ENCODE results near the gene PGLYRP2.

PGLYRP2 gene

GRCh38 chr19:15423130-15423529 is 56.2 kb downstream of the PGLYRP2 start:
- no peak for TF ChIP-seq CTCF (IDR thresholded peaks at IDR 0.05; ENCODE audit: insufficient read depth, low read depth, low read length, missing control alignments)
- no peak overlapping the region for H3K4me3 ChIP-seq (ENCODE audit: low read depth, low read length)
- no peak for DNase-seq (ENCODE audit: low read depth)

DNA sequence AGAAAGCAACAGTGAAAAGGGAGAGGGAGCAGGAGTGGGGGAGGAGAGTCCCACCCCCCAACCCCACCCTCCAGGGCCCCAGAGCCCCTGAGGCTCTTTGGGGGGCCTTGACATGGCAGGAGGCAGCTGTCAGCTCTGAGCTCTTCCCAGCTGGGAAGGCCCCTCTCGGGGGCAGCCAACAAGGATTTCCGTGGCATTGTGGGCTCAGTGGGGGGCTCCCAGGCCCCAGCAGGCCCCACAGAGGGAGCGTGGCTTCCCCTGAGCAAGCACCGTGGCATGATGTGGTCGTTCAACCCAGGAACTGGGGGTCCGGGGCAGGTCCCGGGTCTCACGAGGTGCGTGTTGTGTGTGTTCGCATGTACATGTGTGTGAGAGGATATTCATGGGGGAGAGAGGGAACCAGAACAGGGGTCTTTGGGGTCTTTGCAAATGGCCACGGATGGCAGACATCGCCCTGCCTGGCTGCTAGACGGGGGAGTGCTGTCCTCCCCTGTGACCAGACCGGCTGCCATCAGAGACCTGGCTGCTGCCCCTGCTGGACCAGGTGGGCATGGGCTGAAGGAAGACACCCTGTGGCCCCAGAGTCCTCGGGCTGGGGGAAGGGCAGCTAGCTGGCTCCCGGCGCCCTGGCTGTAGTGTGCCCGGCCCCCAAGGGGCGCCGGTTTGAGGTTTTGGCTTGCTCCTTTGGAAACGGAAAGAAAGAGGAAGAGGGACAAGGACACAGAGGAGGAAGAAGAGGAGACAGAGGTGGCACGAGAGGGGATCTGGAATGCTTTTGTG is 56.8 kb downstream of the PGLYRP2 start:
- DNase-seq (ENCODE audit: low read depth): no peak
- no peak overlapping the region for H3K4me3 ChIP-seq (ENCODE audit: low read depth, low read length)
- no peak for TF ChIP-seq CTCF (IDR thresholded peaks at IDR 0.05; ENCODE audit: insufficient read depth, low read depth, low read length, missing control alignments)

- no peak for DNase-seq (ENCODE audit: low read depth)
- no peak overlapping the region for H3K4me3 ChIP-seq (ENCODE audit: low read depth, low read length)
- no peak for TF ChIP-seq CTCF (IDR thresholded peaks at IDR 0.05; ENCODE audit: insufficient read depth, low read depth, low read length, missing control alignments)
These were observed 57.5 kb downstream of the PGLYRP2 start for GRCh38 chr19:15421721-15422260.

DNA sequence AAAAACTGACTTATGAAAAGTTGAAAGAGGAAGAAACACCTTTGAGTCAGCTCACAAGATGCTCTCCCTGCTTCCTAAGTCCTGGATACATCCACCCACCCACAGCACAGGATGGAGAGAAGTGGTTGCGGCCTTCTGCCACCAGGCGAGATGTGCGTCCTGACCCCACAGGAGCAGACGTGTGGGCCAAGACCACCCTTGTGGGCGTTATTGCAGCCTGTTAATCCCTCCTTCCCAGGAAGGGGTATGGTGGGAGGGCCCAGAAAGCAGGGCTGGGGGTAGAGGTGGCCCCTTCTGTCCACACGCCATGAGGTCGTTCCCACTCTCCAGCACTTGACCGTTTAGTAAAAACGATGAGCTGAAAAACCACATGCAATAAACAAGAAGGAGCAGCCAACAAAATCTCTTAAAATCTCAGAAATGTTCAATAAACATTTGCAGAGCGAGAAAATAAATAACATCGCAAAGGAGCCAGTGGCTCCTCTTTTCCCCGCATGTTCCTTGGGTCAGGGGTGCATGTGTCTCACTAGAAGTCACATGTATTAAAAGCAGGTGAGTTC is 58.1 kb downstream of the PGLYRP2 start:
- no peak for DNase-seq (ENCODE audit: low read depth)
- no peak for TF ChIP-seq CTCF (IDR thresholded peaks at IDR 0.05; ENCODE audit: insufficient read depth, low read depth, low read length, missing control alignments)
- H3K4me3 ChIP-seq (ENCODE audit: low read depth, low read length): no peak overlapping the region

DNA sequence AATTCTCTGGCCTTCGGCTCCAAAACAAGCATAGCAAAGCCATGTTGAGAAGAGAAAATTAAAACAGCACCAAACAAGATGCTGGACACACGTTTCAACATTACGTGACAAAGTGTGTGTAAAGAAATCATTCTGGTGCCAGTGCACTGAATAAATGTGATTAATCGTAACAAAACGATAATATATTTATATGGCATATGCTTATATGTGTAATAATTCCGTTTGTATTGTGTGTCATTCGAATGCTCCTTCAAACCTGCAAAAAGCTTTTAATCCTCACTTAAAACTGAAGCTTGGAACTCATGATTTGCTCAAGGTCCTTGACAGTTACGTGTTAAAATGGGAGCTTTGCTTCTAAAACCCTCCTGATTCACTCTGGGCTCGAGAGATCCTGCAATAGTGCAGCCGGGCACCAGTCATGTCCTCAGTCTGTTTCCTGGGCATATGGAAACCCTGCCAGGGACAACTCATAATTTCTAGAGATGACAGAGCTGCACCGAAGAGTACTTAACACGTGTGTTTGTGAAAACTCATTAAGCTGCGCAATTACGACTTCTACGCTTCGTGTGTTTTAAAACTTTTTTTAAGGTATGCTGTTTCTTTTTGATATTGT is 59.8 kb downstream of the PGLYRP2 start:
- TF ChIP-seq CTCF (IDR thresholded peaks at IDR 0.05; ENCODE audit: insufficient read depth, low read depth, low read length, missing control alignments): no peak
- no peak for DNase-seq (ENCODE audit: low read depth)
- peak overlapping the region; percentile 38 for H3K4me3 ChIP-seq (ENCODE audit: low read depth, low read length)

Data from GM12865 (cell line).